ENCODE results near the gene ZNF451. TPM values are rescaled to one million over a fixed set of nuclear protein-coding genes. Genes with fewer than 3 reads are reported as not detected.

The ZNF451 gene
- total RNA-seq, 4 donors from 2014 or later, result 34.9 to 102 (median 42.7) TPM

DNA sequence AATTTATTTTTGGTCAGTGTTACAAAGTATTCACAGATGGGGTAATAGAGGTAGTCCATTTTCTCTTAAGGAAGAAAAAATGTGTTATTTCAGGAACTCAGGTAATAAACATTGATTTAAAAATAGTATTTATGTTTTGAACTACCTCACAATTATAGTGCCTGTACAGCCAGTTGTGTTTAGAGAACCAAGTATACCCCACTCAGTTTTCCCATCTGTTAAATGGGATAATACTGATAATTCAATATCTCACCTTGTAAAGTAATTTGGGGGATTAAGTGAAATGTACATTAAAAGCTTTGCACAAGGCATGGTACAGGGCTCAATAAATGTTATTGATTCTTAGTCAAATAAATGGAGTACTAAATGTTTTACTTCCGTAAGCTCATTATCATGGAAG lies 4.7 kb downstream of the ZNF451 start:
- H3K36me3 ChIP-seq, result peaks cover 16% of the 10 kb centered on the region
- no peaks in the 10 kb centered on the region for H3K9me3 ChIP-seq
- H3K27ac ChIP-seq, result no peak overlapping the region
- no peak for TF ChIP-seq POLR2AphosphoS5 (IDR thresholded peaks at IDR 0.05)
- TF ChIP-seq, protein P1, sequence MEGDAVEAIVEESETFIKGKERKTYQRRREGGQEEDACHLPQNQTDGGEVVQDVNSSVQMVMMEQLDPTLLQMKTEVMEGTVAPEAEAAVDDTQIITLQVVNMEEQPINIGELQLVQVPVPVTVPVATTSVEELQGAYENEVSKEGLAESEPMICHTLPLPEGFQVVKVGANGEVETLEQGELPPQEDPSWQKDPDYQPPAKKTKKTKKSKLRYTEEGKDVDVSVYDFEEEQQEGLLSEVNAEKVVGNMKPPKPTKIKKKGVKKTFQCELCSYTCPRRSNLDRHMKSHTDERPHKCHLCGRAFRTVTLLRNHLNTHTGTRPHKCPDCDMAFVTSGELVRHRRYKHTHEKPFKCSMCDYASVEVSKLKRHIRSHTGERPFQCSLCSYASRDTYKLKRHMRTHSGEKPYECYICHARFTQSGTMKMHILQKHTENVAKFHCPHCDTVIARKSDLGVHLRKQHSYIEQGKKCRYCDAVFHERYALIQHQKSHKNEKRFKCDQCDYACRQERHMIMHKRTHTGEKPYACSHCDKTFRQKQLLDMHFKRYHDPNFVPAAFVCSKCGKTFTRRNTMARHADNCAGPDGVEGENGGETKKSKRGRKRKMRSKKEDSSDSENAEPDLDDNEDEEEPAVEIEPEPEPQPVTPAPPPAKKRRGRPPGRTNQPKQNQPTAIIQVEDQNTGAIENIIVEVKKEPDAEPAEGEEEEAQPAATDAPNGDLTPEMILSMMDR (IDR thresholded peaks at IDR 0.05), result no peak
- no peaks in the 10 kb centered on the region for H3K27me3 ChIP-seq
- H3K4me1 ChIP-seq, result peaks cover 33% of the 10 kb centered on the region
- no peak overlapping the region for H3K4me3 ChIP-seq
- DNase-seq (ENCODE audit: low spot score in 2 of 2), result no peak
- 100% methylated on average over 1 of the region's 1 CpG for WGBS

DNA sequence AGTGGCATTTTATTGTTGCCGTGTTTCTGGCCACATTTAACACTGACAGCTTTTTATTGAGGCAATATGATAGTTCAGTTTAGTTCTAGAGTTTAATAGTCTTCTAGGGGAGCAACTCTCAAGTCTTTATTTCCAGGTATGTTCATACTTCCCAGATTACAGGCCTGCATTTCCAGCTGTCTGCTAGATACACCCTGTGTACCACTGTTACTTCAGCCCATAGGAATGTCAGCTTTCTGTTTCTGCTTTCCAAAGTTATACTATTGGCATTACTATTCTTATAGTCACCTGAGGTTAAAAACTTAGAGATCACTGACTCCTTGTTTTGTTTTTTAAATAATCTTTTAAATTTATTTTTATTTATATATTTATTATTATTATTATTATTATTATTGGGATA lies 7.6 kb downstream of the ZNF451 start:
- no peak for DNase-seq (ENCODE audit: low spot score in 2 of 2)
- H3K27ac ChIP-seq, result no peak overlapping the region
- no peaks in the 10 kb centered on the region for H3K27me3 ChIP-seq
- H3K9me3 ChIP-seq, result no peaks in the 10 kb centered on the region
- TF ChIP-seq POLR2AphosphoS5 (IDR thresholded peaks at IDR 0.05), result no peak
- TF ChIP-seq EP300 (IDR thresholded peaks at IDR 0.05), result no peak
- no peak for TF ChIP-seq POLR2A (IDR thresholded peaks at IDR 0.05)
- TF ChIP-seq, protein P1 (IDR thresholded peaks at IDR 0.05), result no peak
- 84% methylated on average over 1 of the region's 1 CpG for WGBS
- peaks cover 43% of the 10 kb centered on the region for H3K36me3 ChIP-seq
- peaks cover 21% of the 10 kb centered on the region for H3K4me1 ChIP-seq
- H3K4me3 ChIP-seq, result no peak overlapping the region

DNA sequence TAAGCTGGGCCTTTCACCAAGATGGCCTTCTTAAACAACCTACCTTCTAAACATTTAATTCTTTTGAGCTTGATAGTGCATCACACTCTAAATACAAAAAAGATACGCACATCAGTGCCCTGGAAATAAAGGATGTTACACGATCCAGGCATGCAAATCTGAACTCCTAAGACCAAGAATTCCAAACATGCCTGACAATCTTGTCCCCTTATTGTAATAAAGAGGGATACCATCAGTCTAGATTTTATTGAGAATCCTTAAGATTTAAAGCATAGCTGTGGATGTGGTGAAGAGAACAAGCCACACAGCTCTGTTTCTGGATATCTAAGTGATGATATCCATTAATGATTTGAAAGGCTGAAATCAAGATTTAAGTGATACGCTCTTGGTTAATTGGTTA lies 13.0 kb downstream of the ZNF451 start:
- 93% methylated on average over 3 of the region's 3 CpGs for WGBS
- no peaks in the 10 kb centered on the region for H3K27me3 ChIP-seq
- H3K4me3 ChIP-seq, result no peak overlapping the region
- no peak overlapping the region for H3K27ac ChIP-seq
- DNase-seq (ENCODE audit: low spot score in 2 of 2), result no peak
- H3K9me3 ChIP-seq, result no peaks in the 10 kb centered on the region
- no peak for TF ChIP-seq POLR2AphosphoS5 (IDR thresholded peaks at IDR 0.05)
- TF ChIP-seq, protein P1 (IDR thresholded peaks at IDR 0.05), result no peak
- TF ChIP-seq POLR2A (IDR thresholded peaks at IDR 0.05), result no peak
- no peaks in the 10 kb centered on the region for H3K4me1 ChIP-seq
- peaks cover 49% of the 10 kb centered on the region for H3K36me3 ChIP-seq

DNA sequence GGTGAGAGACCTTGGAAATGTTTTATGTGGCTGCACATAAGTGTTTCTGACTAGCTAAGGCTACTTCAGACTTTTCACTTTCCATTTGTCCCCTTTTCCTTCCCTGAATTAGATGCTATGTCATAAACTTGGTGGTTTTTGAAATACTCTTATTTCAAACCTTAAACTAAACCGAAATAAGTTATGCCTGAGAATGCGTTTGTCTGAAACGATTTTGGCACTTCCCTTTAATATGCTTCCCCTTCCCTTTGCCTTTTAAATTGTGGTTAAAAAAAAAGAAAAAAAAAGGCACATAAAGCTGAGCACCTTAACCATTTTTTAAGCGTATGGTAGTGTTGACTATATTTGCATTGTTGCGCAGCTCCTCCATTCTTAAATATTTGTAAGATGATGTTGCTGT lies 14.3 kb downstream of the ZNF451 start:
- Histone ChIP-seq H3K9me3 (no peaks in the 10 kb centered on the region), H3K4me3 (no peak overlapping the region), H3K4me1 (no peaks in the 10 kb centered on the region), H3K27me3 (no peaks in the 10 kb centered on the region), H3K36me3 (peaks cover 36% of the 10 kb centered on the region), H3K27ac (no peak overlapping the region)
- TF ChIP-seq, protein P1 (IDR thresholded peaks at IDR 0.05), result no peak
- TF ChIP-seq EP300 (IDR thresholded peaks at IDR 0.05) (no peak), POLR2A (IDR thresholded peaks at IDR 0.05) (no peak), POLR2AphosphoS5 (IDR thresholded peaks at IDR 0.05) (no peak)
- no peak for DNase-seq (ENCODE audit: low spot score in 2 of 2)
- WGBS, result 82% methylated on average over 5 of the region's 5 CpGs

DNA sequence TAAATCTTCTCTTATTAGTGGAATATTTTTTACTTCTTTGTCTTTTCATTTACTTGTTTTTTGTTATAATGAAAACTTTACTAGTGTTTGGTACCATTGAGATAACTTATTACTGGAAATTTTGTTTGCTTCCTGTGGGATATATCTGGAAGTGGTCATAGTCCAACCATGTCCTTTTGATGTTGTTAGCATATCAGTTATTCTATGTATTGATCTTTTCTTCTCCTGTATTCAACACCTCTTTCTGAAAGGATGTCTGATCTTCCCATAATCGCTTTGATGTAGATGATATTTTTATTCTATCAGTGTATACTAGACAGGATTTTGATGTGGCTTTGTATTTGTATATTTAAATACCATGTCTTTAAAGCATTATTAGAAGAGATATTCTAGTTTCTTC lies 17.0 kb downstream of the ZNF451 start:
- Histone ChIP-seq H3K27ac (no peak overlapping the region), H3K9me3 (no peaks in the 10 kb centered on the region), H3K4me1 (no peaks in the 10 kb centered on the region), H3K4me3 (no peak overlapping the region), H3K36me3 (peaks cover 12% of the 10 kb centered on the region), H3K27me3 (no peaks in the 10 kb centered on the region)
- TF ChIP-seq EP300 (IDR thresholded peaks at IDR 0.05) (no peak), POLR2A (IDR thresholded peaks at IDR 0.05) (no peak)
- 98% methylated on average over 1 of the region's 1 CpG for WGBS
- no peak for DNase-seq (ENCODE audit: low spot score in 2 of 2)

DNA sequence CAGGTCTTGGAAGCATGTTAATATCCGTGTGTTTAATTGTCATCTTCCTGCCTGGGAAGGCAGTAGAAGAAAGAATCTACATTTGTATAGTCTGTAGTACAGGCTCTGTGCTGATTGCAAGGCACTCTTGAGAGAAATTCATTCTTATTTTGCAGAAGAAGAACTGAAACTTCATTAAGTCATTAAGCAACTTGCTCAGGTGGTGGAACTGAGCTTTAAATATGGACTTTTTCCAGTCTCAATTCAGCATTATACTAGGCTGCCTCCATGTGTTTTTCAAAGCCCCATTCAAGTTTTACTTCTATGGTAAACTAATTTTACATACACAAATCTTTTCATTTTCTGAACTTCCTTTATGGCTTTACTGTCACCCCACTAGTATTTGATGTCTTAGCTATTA lies 18.7 kb downstream of the ZNF451 start:
- Histone ChIP-seq H3K27me3 (no peaks in the 10 kb centered on the region), H3K36me3 (peaks cover 4% of the 10 kb centered on the region), H3K9me3 (no peaks in the 10 kb centered on the region), H3K4me1 (no peaks in the 10 kb centered on the region), H3K27ac (no peak overlapping the region), H3K4me3 (no peak overlapping the region)
- WGBS, result 50% methylated on average over 1 of the region's 1 CpG
- DNase-seq (ENCODE audit: low spot score in 2 of 2), result no peak
- TF ChIP-seq POLR2AphosphoS5 (IDR thresholded peaks at IDR 0.05) (no peak), EP300 (IDR thresholded peaks at IDR 0.05) (no peak), POLR2A (IDR thresholded peaks at IDR 0.05) (no peak)
- TF ChIP-seq, protein P1 (IDR thresholded peaks at IDR 0.05), result no peak
